A549 (cell line): ENCODE measurements around the gene MED26. TPM values are rescaled to one million over a fixed set of nuclear protein-coding genes. Genes with fewer than 3 reads are reported as not detected.

Source experiments
- ATAC-seq, 2 experiments: fragments of 200-7000 bp in 1 of 2; fragments of >200 bp in 1 of 2; cut with Nextera tagmentation in 1 of 2; cut with Tn5 transposase in 1 of 2; 3 replicates each; pipeline versions ENCODE4 v1.8.0 to v1.9.1; 2018 to 2020; ENCODE audit warnings: mild to moderate bottlenecking in 1 of 2, moderate library complexity in 1 of 2
- CTCF ChIA-PET: fragments of 300-600 bp; sonication (Branson Sonifier 250); formaldehyde crosslinking; extraction: SDS; loops from one replicate; lab custom pipeline; 2021; ENCODE audit warnings: antibody characterized with exemption, inconsistent platforms; lab: Yijun Ruan, JAX
- POLR2A ChIA-PET: fragments of 350-600 bp; formaldehyde crosslinking; extraction: SDS; loops from one replicate; lab custom pipeline; 2021; ENCODE audit warnings: antibody characterized with exemption, inconsistent platforms; lab: Yijun Ruan, JAX
- DNase-seq, 2 experiments: peaks; one replicate each; pipeline versions ENCODE4 v3.0.0 to v3.0.0-alpha.2; 2011 to 2016; ENCODE audit warnings: low read depth in 1 of 2, low spot score in 1 of 2
- FAIRE-seq: peaks from 2 replicates; lab custom pipeline; 2011; peaks lifted over from hg19 to GRCh38; lab: Jason Lieb, UNC
- H3K27ac ChIP-seq, 2 experiments: fragments of >200 bp; sonication (Bioruptor Twin); formaldehyde crosslinking; 3 replicates each; pipeline ENCODE4 v1.5.1; 2016 to 2017
- H3K4me1 ChIP-seq: fragments of >200 bp; sonication (Bioruptor Twin); formaldehyde crosslinking; 3 replicates; pipeline ENCODE4 v1.6.1; 2016
- H3K4me2 ChIP-seq: fragments of >200 bp; sonication (Bioruptor Twin); formaldehyde crosslinking; 3 replicates; pipeline ENCODE4 v1.6.1; 2016
- H3K4me3 ChIP-seq: fragments of >200 bp; sonication (Bioruptor Twin); formaldehyde crosslinking; 3 replicates; pipeline ENCODE4 v1.5.1; 2016
- H3K9me3 ChIP-seq: fragments of >200 bp; sonication (Bioruptor Twin); formaldehyde crosslinking; 3 replicates; pipeline ENCODE4 v1.6.1; 2016
- CBX2 ChIP-seq: fragments of 200-600 bp; sonication (generic); IDR thresholded peaks from 2 replicates; pipeline ENCODE4 v1.6.1; 2016; ENCODE audit warnings: low read depth, mild to moderate bottlenecking, borderline replicate concordance
- CBX8 ChIP-seq: fragments of 200-600 bp; sonication (generic); IDR thresholded peaks from 2 replicates; pipeline ENCODE4 v1.6.1; 2016
- CEBPB ChIP-seq, 2 experiments: fragments of >200 bp in 1 of 2; sonication (Bioruptor Twin) in 1 of 2; formaldehyde crosslinking in 1 of 2; IDR thresholded peaks; 2 replicates each; pipeline ENCODE4 v1.6.1; 2012 to 2016
- CHD2 ChIP-seq: fragments of 150-350 bp; IDR thresholded peaks from 2 replicates; pipeline ENCODE4 v1.6.1; 2014; ENCODE audit warnings: low read length; ENCODE audit not compliant: partially characterized antibody
- EHF ChIP-seq: fragments of 250-450 bp; sonication (Bioruptor Pico); IDR thresholded peaks from 2 replicates; pipeline ENCODE4 v1.5.0; 2020; ENCODE audit warnings: mild to moderate bottlenecking
- EP300 ChIP-seq, 2 experiments: fragments of >200 bp; sonication (Bioruptor Twin); formaldehyde crosslinking; IDR thresholded peaks; 2 replicates in 1 of 2; 3 replicates in 1 of 2; pipeline ENCODE4 v1.6.1; 2016 to 2017
- ESRRA ChIP-seq: fragments of 150-350 bp; IDR thresholded peaks from 2 replicates; pipeline ENCODE4 v1.6.1; 2014; ENCODE audit warnings: mild to moderate bottlenecking, low read length, borderline replicate concordance
- FOSB ChIP-seq: fragments of 250-450 bp; sonication (Bioruptor Pico); IDR thresholded peaks from 2 replicates; pipeline ENCODE4 v1.5.0; 2020; ENCODE audit warnings: mild to moderate bottlenecking, moderate library complexity
- FOXS1 ChIP-seq: fragments of 250-450 bp; sonication (Bioruptor Pico); IDR thresholded peaks from 2 replicates; pipeline ENCODE4 v1.5.0; 2020; ENCODE audit warnings: mild to moderate bottlenecking, moderate library complexity
- GATA3 ChIP-seq: IDR thresholded peaks from 2 replicates; pipeline ENCODE4 v1.6.1; 2012; ENCODE audit warnings: borderline replicate concordance
- HEYL ChIP-seq: fragments of 250-450 bp; sonication (Bioruptor Pico); IDR thresholded peaks from 2 replicates; pipeline ENCODE4 v1.8.0; 2021; ENCODE audit warnings: mild to moderate bottlenecking, moderate library complexity
- HOXA7 ChIP-seq: fragments of 250-450 bp; sonication (Bioruptor Pico); IDR thresholded peaks from 2 replicates; pipeline ENCODE4 v1.5.0; 2020; ENCODE audit warnings: mild to moderate bottlenecking, moderate library complexity
- HOXB13 ChIP-seq: fragments of 250-450 bp; sonication (Bioruptor Pico); IDR thresholded peaks from 2 replicates; pipeline ENCODE4 v1.5.0; 2020; ENCODE audit warnings: low read depth, mild to moderate bottlenecking, moderate library complexity
- JUNB ChIP-seq: fragments of >200 bp; sonication (Bioruptor Twin); formaldehyde crosslinking; IDR thresholded peaks from 2 replicates; pipeline ENCODE4 v1.6.1; 2016
- KDM1A ChIP-seq: fragments of 200-600 bp; sonication (generic); IDR thresholded peaks from 2 replicates; pipeline ENCODE4 v1.6.1; 2016; ENCODE audit warnings: low read depth, mild to moderate bottlenecking
- KDM5A ChIP-seq: fragments of 200-600 bp; sonication (generic); IDR thresholded peaks from 2 replicates; pipeline ENCODE4 v1.6.1; 2016; ENCODE audit warnings: antibody characterized with exemption, mild to moderate bottlenecking
- MYC ChIP-seq: IDR thresholded peaks from 2 replicates; pipeline ENCODE4 v1.6.1; 2012; ENCODE audit warnings: mild to moderate bottlenecking, inconsistent platforms, low read length, improper control_type of control experiment, borderline replicate concordance
- NFE2L2 ChIP-seq: fragments of 150-350 bp; conservative IDR thresholded peaks from 2 replicates; pipeline ENCODE4 v1.6.1; 2014; ENCODE audit warnings: low read length
- NR3C1 ChIP-seq: fragments of >200 bp; sonication (Bioruptor Twin); formaldehyde crosslinking; IDR thresholded peaks from 3 replicates; pipeline ENCODE4 v1.6.1; 2017
- SREBF2 ChIP-seq: fragments of 450-650 bp; IDR thresholded peaks from 2 replicates; pipeline ENCODE4 v1.6.1; 2014; ENCODE audit warnings: mild to moderate bottlenecking, moderate library complexity
- ZNF302 ChIP-seq: fragments of 250-450 bp; sonication (Bioruptor Pico); IDR thresholded peaks from 2 replicates; pipeline ENCODE4 v1.9.0; 2021; ENCODE audit warnings: inconsistent platforms, mild to moderate bottlenecking, moderate library complexity
- ZSCAN20 ChIP-seq: fragments of 250-450 bp; sonication (Bioruptor Pico); IDR thresholded peaks from 2 replicates; pipeline ENCODE4 v1.8.0; 2022; ENCODE audit warnings: mild to moderate bottlenecking, moderate library complexity
- WGBS: methylation state at CpG from one replicate; pipeline ENCODE4 v1.1.6; 2017; ENCODE audit errors: missing lambda C conversion rate; 5-methylcytosine and 5-hydroxymethylcytosine counted together
- polyA plus RNA-seq, 4 experiments: library from polyadenylated mRNA; depleted of rRNA in 3 of 4; stranded (reverse); fragments of >200 nt; fragmentation: RNase III in 1 of 4; extraction: RNeasy Plus Mini Kit Qiagen cat#74134 plus additional on column Dnase treatment in 1 of 4; gene quantifications; 2 replicates in 3 of 4; 3 replicates in 1 of 4; pipeline ENCODE4 v1.2.3, GENCODE V29; 2011 to 2017
- TF ChIP-seq, protein P1 (sequence below): fragments of >200 bp; sonication (Bioruptor Twin); formaldehyde crosslinking; IDR thresholded peaks from 2 replicates; pipeline ENCODE4 v1.6.1; 2016
- TF ChIP-seq, protein P2 (sequence below): IDR thresholded peaks from 2 replicates; pipeline ENCODE4 v1.6.1; 2012
- TF ChIP-seq, protein P3 (sequence below): IDR thresholded peaks from 2 replicates; pipeline ENCODE4 v1.6.1; 2012; ENCODE audit warnings: low read depth, borderline replicate concordance

Gene MED26
- polyA plus RNA-seq, 2 of the 4 experiments (the other 2 are of a cell fraction), result 2.4 to 3.6 TPM

DNA sequence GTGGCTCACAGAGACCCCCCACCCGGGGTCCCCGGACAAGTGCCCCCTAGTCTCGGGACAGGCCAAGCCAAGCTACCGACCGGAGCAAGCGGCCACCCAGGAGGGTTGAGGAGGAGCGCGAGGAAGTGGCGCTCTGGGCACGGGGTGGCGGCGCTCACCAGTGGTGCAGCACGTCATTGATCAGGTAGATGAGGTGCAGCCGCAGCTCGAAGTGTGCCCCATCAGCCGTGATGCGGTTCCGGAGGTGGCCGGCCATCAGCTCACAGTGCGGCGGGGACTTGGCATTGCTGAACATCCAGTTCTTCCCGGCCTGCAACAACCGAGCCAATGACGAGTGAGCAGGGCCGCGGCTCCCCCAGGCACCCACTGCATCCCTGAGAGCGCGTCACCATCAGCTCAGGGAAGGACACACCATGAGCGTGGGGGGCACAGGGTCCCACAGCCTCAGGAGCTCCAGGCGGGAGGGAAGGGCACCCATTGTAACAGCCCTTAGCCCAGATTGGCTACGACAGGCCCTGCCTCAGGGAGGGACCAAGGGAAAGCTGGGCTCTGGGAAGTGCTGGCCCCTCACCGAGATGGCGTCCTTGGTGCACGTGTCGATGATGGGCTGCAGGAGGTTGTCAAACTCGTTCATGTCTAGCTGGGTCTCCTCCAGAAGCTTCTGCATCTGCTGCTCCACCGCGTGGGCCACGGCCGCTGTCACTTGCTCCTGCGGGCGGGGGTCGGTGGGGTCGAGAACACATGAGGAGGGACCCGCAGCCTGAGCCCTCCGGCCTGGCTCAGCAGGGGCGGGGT is 95.4 kb downstream of the MED26 start:
- 98% methylated on average over 31 of the region's 47 CpGs for WGBS
- TF ChIP-seq ESRRA (no peak), GATA3 (no peak), HEYL (CRISPR knock-in tag) (no peak), NFE2L2 (no peak), FOXS1 (CRISPR knock-in tag) (no peak), JUNB (no peak), FOSB (CRISPR knock-in tag) (no peak), EHF (no peak), MYC (no peak)
- TF ChIP-seq, protein P1, sequence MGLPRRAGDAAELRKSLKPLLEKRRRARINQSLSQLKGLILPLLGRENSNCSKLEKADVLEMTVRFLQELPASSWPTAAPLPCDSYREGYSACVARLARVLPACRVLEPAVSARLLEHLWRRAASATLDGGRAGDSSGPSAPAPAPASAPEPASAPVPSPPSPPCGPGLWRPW, result no peak
- TF ChIP-seq, protein P2, sequence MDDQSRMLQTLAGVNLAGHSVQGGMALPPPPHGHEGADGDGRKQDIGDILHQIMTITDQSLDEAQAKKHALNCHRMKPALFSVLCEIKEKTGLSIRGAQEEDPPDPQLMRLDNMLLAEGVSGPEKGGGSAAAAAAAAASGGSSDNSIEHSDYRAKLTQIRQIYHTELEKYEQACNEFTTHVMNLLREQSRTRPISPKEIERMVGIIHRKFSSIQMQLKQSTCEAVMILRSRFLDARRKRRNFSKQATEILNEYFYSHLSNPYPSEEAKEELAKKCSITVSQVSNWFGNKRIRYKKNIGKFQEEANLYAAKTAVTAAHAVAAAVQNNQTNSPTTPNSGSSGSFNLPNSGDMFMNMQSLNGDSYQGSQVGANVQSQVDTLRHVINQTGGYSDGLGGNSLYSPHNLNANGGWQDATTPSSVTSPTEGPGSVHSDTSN, result no peak
- TF ChIP-seq, protein P3, sequence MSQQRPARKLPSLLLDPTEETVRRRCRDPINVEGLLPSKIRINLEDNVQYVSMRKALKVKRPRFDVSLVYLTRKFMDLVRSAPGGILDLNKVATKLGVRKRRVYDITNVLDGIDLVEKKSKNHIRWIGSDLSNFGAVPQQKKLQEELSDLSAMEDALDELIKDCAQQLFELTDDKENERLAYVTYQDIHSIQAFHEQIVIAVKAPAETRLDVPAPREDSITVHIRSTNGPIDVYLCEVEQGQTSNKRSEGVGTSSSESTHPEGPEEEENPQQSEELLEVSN, result no peak
- CTCF ChIA-PET, result interaction anchor here (0.6 kb wide), 1 partner anchor 72 kb away, joined by 5 read pairs; no protein-coding TSS in a partner anchor
- no peaks in the 10 kb centered on the region for H3K9me3 ChIP-seq
- POLR2A ChIA-PET, result no interaction called here
- no peak overlapping the region for H3K4me2 ChIP-seq
- H3K4me1 ChIP-seq, result no peaks in the 10 kb centered on the region
- DNase-seq, result no peak
- H3K27ac ChIP-seq, result no peak overlapping the region
- H3K4me3 ChIP-seq, result no peak overlapping the region
- no peak for ATAC-seq
- no peak for FAIRE-seq

DNA sequence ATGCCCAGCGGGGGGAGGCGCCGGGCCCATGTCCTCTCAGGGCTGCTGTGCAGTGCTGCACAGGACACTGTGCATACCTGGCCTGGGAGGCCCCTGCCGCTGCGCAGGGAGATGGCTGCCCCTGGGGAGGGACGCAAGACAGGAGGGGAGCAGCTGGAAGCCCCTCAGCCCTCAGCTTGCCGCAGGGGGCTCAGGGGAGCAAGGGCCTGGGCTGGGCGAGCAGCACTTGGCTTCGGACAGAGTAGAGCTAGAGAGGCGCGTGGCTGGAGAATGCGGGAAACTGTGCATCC is 96.7 kb downstream of the MED26 start:
- CTCF ChIA-PET, result interaction anchor here (0.8 kb wide), 1 partner anchor 31 kb away, joined by 5 read pairs; no protein-coding TSS in a partner anchor
- TF ChIP-seq HOXA7 (CRISPR knock-in tag) (no peak), ZSCAN20 (CRISPR knock-in tag) (no peak), ZNF302 (no peak), NR3C1 (no peak), HEYL (CRISPR knock-in tag) (no peak), KDM1A (no peak), FOXS1 (CRISPR knock-in tag) (no peak), SREBF2 (no peak), EP300 (IDR thresholded peaks at IDR 0.05) (no peak), CEBPB (IDR thresholded peaks at IDR 0.05) (no peak), CBX8 (no peak), CHD2 (no peak), CBX2 (no peak), KDM5A (no peak), FOSB (CRISPR knock-in tag) (no peak), HOXB13 (CRISPR knock-in tag) (no peak)
- TF ChIP-seq, protein P1, result no peak
- ATAC-seq (no peak), FAIRE-seq (no peak), DNase-seq (no peak)
- POLR2A ChIA-PET, result no interaction called here
- Histone ChIP-seq H3K4me3 (no peak overlapping the region), H3K4me2 (no peak overlapping the region), H3K27ac (no peak overlapping the region), H3K9me3 (no peaks in the 10 kb centered on the region), H3K4me1 (no peaks in the 10 kb centered on the region)
- 91% methylated on average over 12 of the region's 12 CpGs for WGBS
